Suprapubic skin (tissue), 3 donors: ENCODE measurements around the gene NPY4R.
"Not testable (repeated sequence)": the region's sequence is repeated elsewhere in the genome, so short reads cannot be mapped to it uniquely, and the experiment has no call there.

Experiments
- CTCF ChIP-seq, 2 donors: fragments of 200-600 bp in 1 of 2; fragments of 450-650 bp in 1 of 2; sonication (generic) in 1 of 2; IDR thresholded peaks; one replicate each; pipeline ENCODE4 v1.5.1; 2016 to 2019; ENCODE audit warnings: antibody characterized with exemption in 2 of 2, mild to moderate bottlenecking in 1 of 2, moderate library complexity in 1 of 2
- POLR2A ChIP-seq, 2 donors: fragments of 450-650 bp; IDR thresholded peaks; one replicate each; pipeline ENCODE4 v1.6.1; 2017; ENCODE audit warnings: antibody characterized with exemption in 2 of 2, mild to moderate bottlenecking in 2 of 2, moderate library complexity in 2 of 2

GRCh38 chr10:46465765-46466164 lies at the start of gene NPY4R:
- TF ChIP-seq POLR2A, CTCF (IDR thresholded peaks at IDR 0.05): not testable (repeated sequence)
